Suppressor macrophage treated with lipopolysaccharide for 4 hours (primary cell): ENCODE results near the gene RNASEH2B.

ENCODE experiments used
- DNase-seq: peaks from one replicate; pipeline ENCODE4 v3.0.0-alpha.2; 2020

RNASEH2B gene

GRCh38 chr13:51000061-51000460 lies 90.5 kb downstream of the RNASEH2B start:
- no peak for DNase-seq

GRCh38 chr13:51000571-51001260 lies 91.1 kb downstream of the RNASEH2B start:
- DNase-seq: no peak

- DNase-seq: no peak
Measured at GRCh38 chr13:51001335-51001734, 91.7 kb downstream of the RNASEH2B start.

GRCh38 chr13:51002736-51003135 lies 93.1 kb downstream of the RNASEH2B start:
- no peak for DNase-seq

- no peak for DNase-seq
Measured at GRCh38 chr13:51003642-51004041, 94.1 kb downstream of the RNASEH2B start.

GRCh38 chr13:51004111-51004865 lies 94.7 kb downstream of the RNASEH2B start:
- peak; percentile 9 for DNase-seq

- no peak for DNase-seq
Measured at GRCh38 chr13:51004918-51005460, 95.4 kb downstream of the RNASEH2B start.

- no peak for DNase-seq
Measured at GRCh38 chr13:51005566-51005965, 96.0 kb downstream of the RNASEH2B start.
